Stimulated activated CD4-positive, alpha-beta T cell treated with anti-CD3 and anti-CD28 coated beads, Interleukin-4, amount 100 ng/mL, for 24 hours (primary cell): ENCODE measurements around the gene TIAM2.
A peak's percentile ranks its signal among the peaks of the same experiment; 100 is the strongest.

Experiments used
- DNase-seq: peaks from one replicate; pipeline ENCODE4 v3.0.0-alpha.2; 2020

Gene TIAM2

GRCh38 chr6:155268088-155268867 is 273.2 kb downstream of the TIAM2 start:
- DNase-seq, result peak; percentile 30

DNA sequence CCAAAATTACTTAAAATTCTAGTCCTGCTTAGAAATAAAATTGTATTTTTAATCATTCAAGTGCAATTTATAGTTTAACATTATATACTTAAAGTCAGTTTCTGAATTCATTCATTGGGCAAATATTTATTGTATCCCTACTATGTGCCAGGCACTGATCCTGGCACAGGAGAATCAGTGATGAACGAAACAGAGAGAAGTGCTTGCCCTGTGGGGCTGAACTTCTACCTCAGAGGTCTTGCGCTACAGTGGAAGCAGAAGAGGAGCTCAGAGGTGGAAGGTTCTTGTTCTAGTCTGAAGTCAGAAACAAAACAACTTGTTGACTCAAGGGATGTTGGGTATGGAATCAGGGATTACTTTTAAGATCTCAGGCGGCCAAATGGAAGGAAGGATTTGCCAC is 274.6 kb downstream of the TIAM2 start:
- no peak for DNase-seq

GRCh38 chr6:155270561-155271091 is 275.5 kb downstream of the TIAM2 start:
- no peak for DNase-seq

DNA sequence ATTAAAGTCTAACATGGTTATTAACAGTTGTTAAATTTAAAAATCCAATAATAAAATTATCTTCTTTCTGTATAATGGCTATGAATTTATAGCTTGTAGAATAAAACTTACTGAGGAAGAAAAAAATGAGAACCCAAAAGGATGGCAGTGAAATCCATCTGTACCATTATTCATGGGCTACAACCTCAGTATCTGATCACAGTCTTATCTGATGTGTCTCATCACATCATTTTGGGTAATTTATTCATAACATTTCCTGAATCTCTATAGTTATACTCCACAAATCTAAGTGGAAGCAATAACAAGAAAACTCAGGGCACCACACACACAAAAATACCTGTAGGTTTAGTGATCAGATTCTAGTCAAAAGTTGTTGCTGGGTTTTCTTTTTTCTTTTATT is 276.0 kb downstream of the TIAM2 start:
- no peak for DNase-seq

GRCh38 chr6:155272353-155273232 is 277.5 kb downstream of the TIAM2 start:
- no peak for DNase-seq

DNA sequence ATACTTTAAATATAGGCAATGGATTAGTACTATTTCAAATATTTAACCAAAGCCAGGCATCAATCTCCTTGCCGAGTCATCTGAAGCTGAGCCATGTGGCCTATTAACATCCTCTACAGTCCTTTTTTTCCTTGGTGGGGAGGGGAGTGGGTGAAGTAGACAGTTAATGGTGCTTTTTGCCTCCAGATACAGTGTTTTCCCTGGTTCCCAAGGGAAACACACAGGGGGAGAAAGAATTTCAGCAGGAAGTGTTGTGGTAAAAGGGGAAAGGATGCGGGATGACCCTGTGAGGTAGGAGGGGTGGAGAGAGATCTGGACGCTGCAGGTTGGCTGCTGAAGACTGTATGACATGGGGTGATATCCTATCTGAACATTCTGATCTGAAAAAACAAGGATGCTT is 278.3 kb downstream of the TIAM2 start:
- DNase-seq, result no peak

DNA sequence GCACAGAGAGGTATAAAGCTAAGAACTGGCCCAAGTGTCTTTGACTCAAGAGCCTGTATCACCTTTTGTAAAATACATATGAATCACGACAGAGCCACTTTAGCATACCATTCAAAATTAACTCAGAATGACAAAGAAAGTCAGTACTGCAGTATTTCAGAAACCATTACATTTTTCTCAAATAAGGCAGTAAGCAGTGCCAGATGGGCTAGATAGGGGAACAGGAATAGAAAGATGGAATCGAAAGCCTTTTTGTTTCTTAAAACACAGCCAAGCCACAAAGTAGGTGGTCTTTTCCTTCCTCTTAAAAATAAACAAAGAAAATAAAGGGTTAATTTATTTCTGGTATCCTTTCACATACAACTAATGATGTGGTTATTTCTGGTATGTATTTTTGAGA is 279.0 kb downstream of the TIAM2 start:
- no peak for DNase-seq

DNA sequence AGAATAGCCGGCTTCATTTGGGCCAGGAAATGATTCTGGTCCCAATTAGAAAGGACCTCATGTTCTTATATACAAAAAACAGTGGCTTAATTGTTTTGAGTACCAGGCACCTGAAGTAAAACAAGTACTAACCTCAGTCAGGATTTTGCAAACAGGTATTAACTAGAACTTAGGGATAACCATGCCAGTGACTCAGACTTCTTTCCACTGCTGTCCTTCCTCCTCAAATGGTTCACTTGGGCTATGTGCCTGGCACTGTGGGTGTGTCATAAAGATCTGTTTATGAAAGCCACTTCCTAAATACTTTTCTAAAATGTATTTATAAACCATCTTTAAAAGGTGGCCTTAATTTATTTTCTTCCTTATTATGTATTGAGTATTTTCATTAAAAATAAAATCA is 279.4 kb downstream of the TIAM2 start:
- DNase-seq, result no peak

DNA sequence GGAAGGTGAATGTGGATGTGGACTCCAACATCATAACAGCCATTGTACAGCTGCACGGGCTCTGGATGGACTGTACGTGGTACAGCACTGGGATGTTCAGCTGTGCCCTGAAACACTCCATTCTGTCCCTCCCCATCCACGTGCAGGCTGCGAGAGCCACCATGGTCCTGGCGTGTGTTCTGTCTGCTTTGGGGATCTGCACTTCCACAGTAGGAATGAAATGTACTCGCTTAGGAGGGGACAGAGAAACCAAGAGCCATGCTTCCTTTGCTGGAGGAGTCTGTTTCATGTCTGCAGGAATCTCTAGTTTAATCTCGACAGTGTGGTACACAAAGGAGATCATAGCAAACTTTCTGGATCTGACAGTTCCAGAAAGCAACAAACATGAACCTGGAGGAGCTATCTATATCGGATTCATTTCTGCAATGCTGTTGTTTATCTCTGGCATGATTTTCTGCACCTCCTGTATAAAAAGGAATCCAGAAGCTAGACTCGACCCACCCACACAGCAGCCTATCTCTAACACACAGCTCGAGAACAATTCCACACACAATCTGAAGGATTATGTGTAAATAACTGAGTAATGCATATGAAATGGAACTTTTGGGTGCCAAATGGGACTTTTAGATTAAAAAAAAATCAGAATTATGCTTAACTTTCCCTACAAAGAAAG is 280.8 kb downstream of the TIAM2 start:
- no peak for DNase-seq

GRCh38 chr6:155276638-155277037 is 281.5 kb downstream of the TIAM2 start:
- DNase-seq, result no peak

GRCh38 chr6:155278319-155279049 is 283.4 kb downstream of the TIAM2 start:
- no peak for DNase-seq

DNA sequence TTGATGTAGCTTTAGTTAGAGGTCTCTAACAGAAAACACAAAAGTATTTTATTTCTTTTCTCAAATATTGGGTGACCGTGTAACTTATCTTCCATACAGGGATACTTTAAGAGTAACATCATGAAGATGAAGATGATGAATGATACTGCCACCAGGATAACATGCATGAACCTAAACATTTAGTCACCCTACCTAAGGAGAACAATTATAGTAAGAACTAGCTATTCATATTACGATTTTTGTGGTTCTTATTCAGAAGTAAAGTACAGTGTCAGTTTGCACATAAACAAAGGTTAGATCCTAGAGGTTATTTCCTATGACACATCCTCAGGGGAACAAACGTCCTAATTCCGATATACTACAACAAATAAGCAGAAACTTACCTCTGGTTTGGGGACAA is 289.7 kb downstream of the TIAM2 start:
- DNase-seq, result no peak

DNA sequence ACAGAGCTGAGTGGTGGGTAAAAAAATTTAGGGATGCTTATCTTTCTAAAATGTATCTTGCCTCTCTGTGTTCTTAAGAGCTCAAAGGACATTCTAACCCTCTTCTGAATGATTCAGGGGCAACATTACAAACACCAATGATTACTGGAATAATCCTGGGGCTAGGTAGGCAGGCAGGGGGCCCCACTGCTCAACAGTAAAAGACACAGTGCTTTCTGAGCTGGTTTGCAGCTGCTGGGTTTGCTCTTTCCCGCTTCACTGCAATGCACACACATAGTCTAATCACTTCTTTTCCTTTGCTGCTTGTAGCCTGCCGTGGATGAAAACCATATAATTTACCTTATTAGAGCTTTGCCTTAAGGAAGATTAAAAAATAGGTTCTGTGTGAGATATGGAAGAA is 292.6 kb downstream of the TIAM2 start:
- DNase-seq, result no peak

DNA sequence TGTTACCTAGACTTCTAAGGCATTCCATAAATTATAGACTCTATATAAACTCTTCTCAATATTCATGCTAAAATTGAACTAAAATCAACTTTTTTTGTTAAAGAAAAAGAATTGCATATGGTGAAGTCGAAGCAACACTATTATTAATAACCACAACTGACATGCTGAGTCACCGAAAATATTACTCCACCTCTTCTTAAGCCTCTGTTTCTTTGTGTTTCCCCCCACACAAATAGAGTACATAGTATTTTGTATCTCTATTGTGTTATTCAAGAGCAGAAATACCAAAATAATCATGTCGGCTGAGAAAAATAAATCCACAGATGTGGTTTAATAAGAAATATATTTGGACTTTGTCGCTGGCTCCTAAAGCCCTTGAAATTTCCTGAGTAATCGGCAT is 295.4 kb downstream of the TIAM2 start:
- no peak for DNase-seq

GRCh38 chr6:155291291-155291690 is 296.2 kb downstream of the TIAM2 start:
- DNase-seq, result no peak

DNA sequence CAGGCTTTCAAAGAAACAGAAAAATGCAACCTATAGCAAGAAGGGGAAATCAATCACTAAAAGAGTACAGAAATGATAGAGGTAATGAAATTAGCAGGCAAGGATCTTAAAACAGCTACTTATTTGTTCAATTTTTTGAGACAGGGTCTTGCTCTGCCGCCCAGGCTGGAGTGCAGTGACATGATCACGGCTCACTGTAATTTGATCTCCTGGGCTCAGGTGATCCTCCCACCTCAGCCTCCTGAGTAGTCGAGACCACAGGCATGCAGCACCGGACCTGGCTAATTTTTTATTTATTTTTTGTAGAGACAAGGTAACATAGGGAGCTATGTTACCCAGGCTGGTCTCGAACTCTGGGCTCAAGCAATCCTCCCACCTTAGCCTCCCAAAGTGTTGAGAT is 297.6 kb downstream of the TIAM2 start:
- no peak for DNase-seq

GRCh38 chr6:155297669-155298068 is 302.6 kb downstream of the TIAM2 start:
- DNase-seq, result no peak

DNA sequence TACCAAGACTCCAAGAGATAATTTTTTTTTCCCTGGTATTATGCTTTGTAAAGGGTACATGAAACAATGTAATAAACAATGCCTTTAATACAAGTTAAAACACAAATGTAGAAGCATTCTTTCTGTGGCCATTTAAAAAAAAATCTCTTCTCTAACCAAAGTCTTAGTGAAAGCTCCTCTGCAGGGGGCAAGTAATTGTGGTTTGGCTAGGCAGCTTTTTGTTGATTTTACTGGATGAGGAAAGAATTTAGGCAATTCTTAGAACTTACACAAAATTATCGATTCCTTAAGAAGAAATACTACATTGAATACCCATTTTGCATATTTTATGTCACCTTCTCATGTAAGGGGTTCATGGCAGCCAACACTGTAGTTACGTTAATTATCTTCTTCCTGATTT is 306.8 kb downstream of the TIAM2 start:
- DNase-seq, result no peak

GRCh38 chr6:155303361-155303870 is 308.3 kb downstream of the TIAM2 start:
- no peak for DNase-seq

DNA sequence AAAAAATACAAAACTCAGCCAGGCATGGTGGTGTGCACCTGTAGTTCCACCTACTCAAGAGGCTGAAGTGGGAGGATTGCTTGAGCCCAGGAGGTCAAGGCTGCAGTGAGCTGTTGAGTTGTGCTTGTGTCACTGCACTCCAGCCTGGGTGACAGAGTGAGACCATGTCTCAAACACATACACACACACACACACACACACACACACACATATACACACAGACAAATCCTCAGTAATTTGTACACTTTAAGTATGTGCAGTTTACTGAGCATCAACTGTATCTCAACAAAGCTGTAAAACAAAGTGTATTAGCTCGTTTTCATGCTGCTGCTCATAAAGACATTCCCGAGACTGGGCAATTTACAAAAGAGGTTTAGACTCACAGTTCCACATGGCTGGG is 311.8 kb downstream of the TIAM2 start:
- DNase-seq, result no peak
